Thyroid gland (tissue), 4 donors: ENCODE results near the gene ATXN3. TPM values are rescaled to one million over a fixed set of nuclear protein-coding genes. Genes with fewer than 3 reads are reported as not detected.
A peak's percentile ranks its signal among the peaks of the same experiment; 100 is the strongest.

Experiments used
- DNase-seq, 2 donors: peaks; one replicate each; pipeline ENCODE4 v3.0.0-alpha.2; 2019
- H3K27ac ChIP-seq, 3 donors: fragments of 200-600 bp; sonication (generic); 1 replicate in 2 of 3; 2 replicates in 1 of 3; pipeline ENCODE4 v1.5.1; 2016 to 2019; ENCODE audit warnings: mild to moderate bottlenecking in 1 of 3, moderate library complexity in 1 of 3
- H3K27me3 ChIP-seq: fragments of 200-600 bp; sonication (generic); one replicate; pipeline ENCODE4 v1.5.1; 2019
- H3K36me3 ChIP-seq, 2 donors: fragments of 200-600 bp; sonication (generic); one replicate each; pipeline ENCODE4 v1.5.1; 2016 to 2019
- H3K4me1 ChIP-seq, 2 donors: fragments of 200-600 bp; sonication (generic); one replicate each; pipeline ENCODE4 v1.5.1; 2017 to 2019
- H3K4me3 ChIP-seq, 3 donors: fragments of 200-600 bp; sonication (generic); replicated peaks in 1 of 3; 1 replicate in 2 of 3; 2 replicates in 1 of 3; pipeline ENCODE4 v1.5.1; 2016; ENCODE audit warnings: mild to moderate bottlenecking in 1 of 3
- H3K9me3 ChIP-seq: fragments of 200-600 bp; sonication (generic); one replicate; pipeline ENCODE4 v1.5.1; 2017
- CTCF ChIP-seq, 6 experiments: fragments of 200-600 bp in 3 of 6; fragments of 450-650 bp in 3 of 6; sonication (generic) in 3 of 6; IDR thresholded peaks; one replicate each; pipeline ENCODE4 v1.5.1; 2016 to 2019; ENCODE audit warnings: antibody characterized with exemption in 6 of 6, mild to moderate bottlenecking in 2 of 6, inconsistent platforms in 1 of 6, moderate library complexity in 1 of 6
- POLR2A ChIP-seq, 2 donors: fragments of 450-650 bp; IDR thresholded peaks; one replicate each; pipeline ENCODE4 v1.6.1; 2017; ENCODE audit warnings: antibody characterized with exemption in 2 of 2, mild to moderate bottlenecking in 2 of 2, moderate library complexity in 1 of 2
- WGBS, 2 donors: methylation state at CpG; one replicate each; pipeline ENCODE4 v1.1.5; 2017; 5-methylcytosine and 5-hydroxymethylcytosine counted together
- intact Hi-C: fragments of 100-400 bp; cut with DNase I; formaldehyde crosslinking; loops from one replicate; pipeline ENCODE4 v1.15.1; 2023
- total RNA-seq, 4 donors: library from RNA; depleted of rRNA; stranded (reverse); fragments of >200 nt; gene quantifications; one replicate each; pipeline ENCODE4 v1.2.3, GENCODE V29; 2016

ATXN3 gene
- total RNA-seq, 4 donors from 2014 or later, result 28.0 to 76.7 (median 31.8) TPM

DNA sequence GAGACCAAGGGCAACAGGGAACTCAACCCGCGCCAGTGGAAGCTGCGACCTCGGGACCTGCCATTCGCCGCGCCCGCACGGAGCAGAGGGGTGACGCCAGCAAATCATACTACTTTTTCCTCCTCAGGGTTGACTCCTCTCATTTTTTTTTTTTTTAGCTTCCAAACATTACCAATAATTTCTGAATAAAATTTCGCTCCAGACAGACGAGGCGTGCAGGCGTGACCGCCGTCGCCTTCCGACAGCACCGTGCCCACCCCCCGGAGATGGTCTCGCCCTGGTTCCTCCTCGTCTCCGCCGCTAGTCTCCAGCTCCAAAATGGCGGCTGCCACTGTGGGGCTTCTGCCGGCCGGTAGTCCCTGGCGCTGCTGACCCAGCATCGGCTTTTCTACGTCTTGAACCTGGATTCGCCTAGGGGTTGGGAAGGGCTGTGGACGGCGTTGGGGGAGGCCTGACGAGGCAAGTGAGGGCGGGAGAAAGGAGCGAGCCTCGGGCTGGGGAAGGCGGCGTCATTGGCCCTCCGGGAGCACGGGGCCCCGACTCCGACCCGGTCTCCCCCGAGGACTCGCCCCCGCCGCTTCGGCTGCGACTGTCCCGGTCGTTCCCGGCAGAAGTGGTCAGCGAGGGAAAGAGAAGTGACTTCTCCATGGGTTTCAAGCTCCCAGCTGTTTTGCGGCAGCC, 15.4 kb upstream of the ATXN3 start, which contains the start of the genes CPSF2 and NDUFB1:
CPSF2 (plus strand) TSS at position 300 of the 681 bp plus-strand sequence. CDS start 9,016 bp downstream, outside the sequence.
NDUFB1 (minus strand) TSS at position 37 of the 681 bp plus-strand sequence. CDS start 4,069 bp downstream, outside the sequence.
- intact Hi-C loops, result no loop called here
- no peaks in the 10 kb centered on the region for H3K27me3 ChIP-seq
- no peaks in the 10 kb centered on the region for H3K9me3 ChIP-seq
- peak in 1 of 2 donors; percentile 89 for TF ChIP-seq POLR2A (IDR thresholded peaks at IDR 0.05)
- TF ChIP-seq CTCF (IDR thresholded peaks at IDR 0.05), result peak in 2 of 6 experiments; percentile 16 to 24
- peak within 1 kb of the TSS; percentile 89 to 94 (median 90) for H3K27ac ChIP-seq
- peaks cover 0 to 4% of the 10 kb centered on the region in 2 donors for H3K36me3 ChIP-seq
- H3K4me1 ChIP-seq, result peaks cover 15 to 29% of the 10 kb centered on the region in 2 donors
- peak within 1 kb of the TSS; percentile 86 to 94 (median 91) for H3K4me3 ChIP-seq
- WGBS, 2 donors, result 0% methylated on average over 37 to 53 of the region's 55 CpGs
- DNase-seq, result peak; percentile 79

GRCh38 chr14:92121207-92121669, 14.9 kb upstream of the ATXN3 start:
- intact Hi-C loops, result no loop called here
- H3K27me3 ChIP-seq, result no peaks in the 10 kb centered on the region
- H3K27ac ChIP-seq, result peak overlapping the region; percentile 89 to 94 (median 90)
- no peaks in the 10 kb centered on the region for H3K9me3 ChIP-seq
- H3K4me1 ChIP-seq, result peaks cover 15 to 29% of the 10 kb centered on the region in 2 donors
- peak; percentile 36 to 52 for DNase-seq
- 0% methylated on average over 36 of the region's 36 CpGs for WGBS, 2 donors
- TF ChIP-seq POLR2A (IDR thresholded peaks at IDR 0.05), result no peak
- no peak for TF ChIP-seq CTCF (IDR thresholded peaks at IDR 0.05)
- H3K4me3 ChIP-seq, result peak overlapping the region; percentile 86 to 94 (median 91)
- H3K36me3 ChIP-seq, result peaks cover 0 to 4% of the 10 kb centered on the region in 2 donors

- no peak for TF ChIP-seq CTCF (IDR thresholded peaks at IDR 0.05)
- no peak for TF ChIP-seq POLR2A (IDR thresholded peaks at IDR 0.05)
- peaks cover 9 to 12% of the 10 kb centered on the region in 2 donors for H3K4me1 ChIP-seq
- no peak for DNase-seq
- H3K36me3 ChIP-seq, result no peaks in the 10 kb centered on the region
- intact Hi-C loops, result loop anchor here (10.0 kb wide), 1 partner anchor 75 kb away; no protein-coding TSS in a partner anchor
- H3K27me3 ChIP-seq, result no peaks in the 10 kb centered on the region
- no peak overlapping the region for H3K4me3 ChIP-seq
- no peak overlapping the region for H3K27ac ChIP-seq
- H3K9me3 ChIP-seq, result no peaks in the 10 kb centered on the region
- 74 to 82% methylated on average over 5 of the region's 5 CpGs for WGBS, 2 donors
Observed at GRCh38 chr14:92109490-92109889, 3.1 kb upstream of the ATXN3 start.

GRCh38 chr14:92108345-92109254, 2.2 kb upstream of the ATXN3 start:
- no peaks in the 10 kb centered on the region for H3K9me3 ChIP-seq
- H3K27ac ChIP-seq, result no peak overlapping the region
- no peak for TF ChIP-seq POLR2A (IDR thresholded peaks at IDR 0.05)
- no peak for TF ChIP-seq CTCF (IDR thresholded peaks at IDR 0.05)
- WGBS, 2 donors, result 23 to 27% methylated on average over 11 of the region's 11 CpGs
- H3K4me3 ChIP-seq, result no peak overlapping the region
- H3K36me3 ChIP-seq, result no peaks in the 10 kb centered on the region
- peaks cover 5 to 11% of the 10 kb centered on the region in 2 donors for H3K4me1 ChIP-seq
- DNase-seq, result no peak
- intact Hi-C loops, result loop anchor here (10.0 kb wide), 1 partner anchor 74 kb away; no protein-coding TSS in a partner anchor
- no peaks in the 10 kb centered on the region for H3K27me3 ChIP-seq
